Activated naive CD8-positive, alpha-beta T cell (primary cell): ENCODE results near the gene SP9.
"Not testable (repeated sequence)": the region's sequence is repeated elsewhere in the genome, so short reads cannot be mapped to it uniquely, and the experiment has no call there.

Experiments
- H3K27ac Mint-ChIP-seq: one replicate; pipeline ENCODE4 v1.8.0; 2021; ENCODE audit warnings: mixed read lengths
- H3K27me3 Mint-ChIP-seq: one replicate; pipeline ENCODE4 v1.8.0; 2021; ENCODE audit warnings: mixed read lengths
- H3K36me3 Mint-ChIP-seq: one replicate; pipeline ENCODE4 v1.8.0; 2021; ENCODE audit warnings: mixed read lengths
- H3K4me1 Mint-ChIP-seq: one replicate; pipeline ENCODE4 v1.8.0; 2021; ENCODE audit warnings: low read depth, mixed read lengths
- H3K4me3 Mint-ChIP-seq: one replicate; pipeline ENCODE4 v1.8.0; 2021; ENCODE audit warnings: mild to moderate bottlenecking, mixed read lengths
- H3K9me3 Mint-ChIP-seq: one replicate; pipeline ENCODE4 v1.8.0; 2021; ENCODE audit warnings: low read depth, mixed read lengths

SP9 gene

GRCh38 chr2:174356347-174356746 lies 21.6 kb downstream of the SP9 start:
- no peaks in the 10 kb centered on the region for H3K27me3 Mint-ChIP-seq
- no peak overlapping the region for H3K4me3 Mint-ChIP-seq
- peaks cover 17% of the 10 kb centered on the region for H3K36me3 Mint-ChIP-seq
- H3K27ac Mint-ChIP-seq: no peak overlapping the region
- no peaks in the 10 kb centered on the region for H3K9me3 Mint-ChIP-seq
- H3K4me1 Mint-ChIP-seq: no peaks in the 10 kb centered on the region

GRCh38 chr2:174359663-174360062 lies 24.9 kb downstream of the SP9 start:
- H3K36me3 Mint-ChIP-seq: peaks cover 34% of the 10 kb centered on the region

GRCh38 chr2:174362949-174363348 lies 28.2 kb downstream of the SP9 start:
- Mint-ChIP-seq H3K4me3 (no peak overlapping the region), H3K9me3 (peaks cover 16% of the 10 kb centered on the region), H3K27me3 (no peaks in the 10 kb centered on the region), H3K4me1 (no peaks in the 10 kb centered on the region), H3K27ac (no peak overlapping the region), H3K36me3 (peaks cover 55% of the 10 kb centered on the region)

More at GRCh38 chr2:174359663-174360062, 24.9 kb downstream of the SP9 start:
- H3K27me3 Mint-ChIP-seq, H3K9me3 Mint-ChIP-seq, H3K27ac Mint-ChIP-seq, H3K4me3 Mint-ChIP-seq, H3K4me1 Mint-ChIP-seq: not testable (repeated sequence)

- H3K4me1 Mint-ChIP-seq, H3K4me3 Mint-ChIP-seq, H3K27me3 Mint-ChIP-seq, H3K27ac Mint-ChIP-seq: not testable (repeated sequence)
- peaks cover 20% of the 10 kb centered on the region for H3K9me3 Mint-ChIP-seq
- peaks cover 59% of the 10 kb centered on the region for H3K36me3 Mint-ChIP-seq
These were observed 28.9 kb downstream of the SP9 start for GRCh38 chr2:174363492-174364225.

GRCh38 chr2:174364628-174365027 lies 29.9 kb downstream of the SP9 start:
- Mint-ChIP-seq H3K36me3 (peaks cover 62% of the 10 kb centered on the region), H3K4me3 (no peak overlapping the region), H3K9me3 (peaks cover 20% of the 10 kb centered on the region), H3K27ac (no peak overlapping the region), H3K27me3 (no peaks in the 10 kb centered on the region), H3K4me1 (no peaks in the 10 kb centered on the region)

GRCh38 chr2:174365571-174365970 lies 30.8 kb downstream of the SP9 start:
- Mint-ChIP-seq H3K4me1 (no peaks in the 10 kb centered on the region), H3K36me3 (peaks cover 62% of the 10 kb centered on the region), H3K9me3 (peaks cover 20% of the 10 kb centered on the region), H3K4me3 (no peak overlapping the region), H3K27ac (no peak overlapping the region), H3K27me3 (no peaks in the 10 kb centered on the region)

GRCh38 chr2:174368691-174369090 lies 33.9 kb downstream of the SP9 start:
- H3K27ac Mint-ChIP-seq: no peak overlapping the region
- H3K4me1 Mint-ChIP-seq: no peaks in the 10 kb centered on the region
- H3K9me3 Mint-ChIP-seq: peaks cover 20% of the 10 kb centered on the region
- H3K4me3 Mint-ChIP-seq: no peak overlapping the region
- H3K27me3 Mint-ChIP-seq: no peaks in the 10 kb centered on the region
- peaks cover 54% of the 10 kb centered on the region for H3K36me3 Mint-ChIP-seq

GRCh38 chr2:174376967-174377366 lies 42.2 kb downstream of the SP9 start:
- peaks cover 13% of the 10 kb centered on the region for H3K36me3 Mint-ChIP-seq
- no peak overlapping the region for H3K27ac Mint-ChIP-seq
- H3K27me3 Mint-ChIP-seq: no peaks in the 10 kb centered on the region
- H3K9me3 Mint-ChIP-seq: no peaks in the 10 kb centered on the region
- H3K4me3 Mint-ChIP-seq: no peak overlapping the region
- H3K4me1 Mint-ChIP-seq: no peaks in the 10 kb centered on the region

GRCh38 chr2:174383796-174384195 lies 49.0 kb downstream of the SP9 start:
- Mint-ChIP-seq H3K4me3 (no peak overlapping the region), H3K36me3 (peaks cover 14% of the 10 kb centered on the region), H3K27ac (peak overlapping the region; percentile 43), H3K4me1 (peaks cover 18% of the 10 kb centered on the region), H3K27me3 (no peaks in the 10 kb centered on the region), H3K9me3 (no peaks in the 10 kb centered on the region)

GRCh38 chr2:174385201-174385600 lies 50.4 kb downstream of the SP9 start:
- Mint-ChIP-seq H3K27me3 (no peaks in the 10 kb centered on the region), H3K4me3 (no peak overlapping the region), H3K9me3 (no peaks in the 10 kb centered on the region), H3K27ac (no peak overlapping the region), H3K36me3 (peaks cover 20% of the 10 kb centered on the region), H3K4me1 (peaks cover 26% of the 10 kb centered on the region)
